Adrenal gland (tissue), 12 donors: ENCODE results near the gene HAGH. TPM values are rescaled to one million over a fixed set of nuclear protein-coding genes. Genes with fewer than 3 reads are reported as not detected.

Experiments
- DNase-seq, 7 donors: peaks; one replicate each; pipeline ENCODE4 v3.0.0-alpha.2; 2019 to 2020
- H3K27ac ChIP-seq, 5 donors: fragments of 200-600 bp; sonication (generic) in 4 of 5; 1 replicate in 3 of 5; 2 replicates in 2 of 5; pipeline versions ENCODE4 v1.5.1 to v1.8.0; 2016 to 2020; ENCODE audit warnings: mild to moderate bottlenecking in 1 of 5
- H3K27me3 ChIP-seq: fragments of 200-600 bp; 2 replicates; pipeline ENCODE4 v1.8.0; 2021
- H3K36me3 ChIP-seq, 2 donors: fragments of 200-600 bp; replicated peaks in 1 of 2; 1 replicate in 1 of 2; 2 replicates in 1 of 2; pipeline versions ENCODE4 v1.5.1 to v1.8.0; 2018 to 2022
- H3K4me1 ChIP-seq, 2 donors: fragments of 200-600 bp; replicated peaks in 1 of 2; 1 replicate in 1 of 2; 2 replicates in 1 of 2; pipeline versions ENCODE4 v1.5.1 to v1.8.0; 2018 to 2021
- H3K4me3 ChIP-seq, 4 donors: fragments of 200-600 bp; sonication (generic) in 3 of 4; one replicate each; pipeline ENCODE4 v1.5.1; 2016 to 2018
- H3K9me3 ChIP-seq, 3 donors: fragments of 200-600 bp; sonication (generic) in 1 of 3; replicated peaks in 1 of 3; 1 replicate in 2 of 3; 2 replicates in 1 of 3; pipeline versions ENCODE4 v1.5.1 to v1.8.0; 2016 to 2021
- POLR2A ChIP-seq, 2 donors: fragments of 450-650 bp; IDR thresholded peaks; one replicate each; pipeline ENCODE4 v1.6.1; 2017; ENCODE audit warnings: antibody characterized with exemption in 2 of 2, mild to moderate bottlenecking in 2 of 2, moderate library complexity in 1 of 2
- WGBS, 4 donors: extraction: QIAGEN DNeasy Blood & Tissue Kit in 2 of 4; methylation state at CpG; one replicate each; pipeline versions ENCODE4 v1.1.5 to v1.1.7; 2013 to 2017; 5-methylcytosine and 5-hydroxymethylcytosine counted together
- intact Hi-C, 2 donors: fragments of 100-400 bp; cut with DNase I; formaldehyde crosslinking; loops; one replicate each; pipeline versions ENCODE4 v1.14.1 to v1.15.0; 2022 to 2023
- polyA plus RNA-seq, 3 donors: library from polyadenylated mRNA; stranded (reverse); fragments of 200-250 nt in 2 of 3; fragments of 350-450 nt in 1 of 3; fragmentation: Illumina TruSeq in 1 of 3; extraction: RNeasy Lipid Tissue Mini Kit (QIAGEN cat#74804) in 1 of 3; gene quantifications; one replicate each; pipeline ENCODE4 v1.2.3, GENCODE V29; 2013 to 2014
- total RNA-seq, 9 donors: library from RNA; depleted of rRNA in 4 of 9; stranded (reverse); fragments of >200 nt in 4 of 9; fragments of 120-200 nt in 1 of 9; fragmentation: NEBNext Ultra II Directional in 1 of 9; extraction: Animal tissue kit (Norgen Biotek cat#: 25700) in 1 of 9; gene quantifications; one replicate each; pipeline versions ENCODE4 v1.1.0 to v1.2.4, GENCODE V29; 2013 to 2023
- TF ChIP-seq, protein P1 (sequence below), 6 experiments: fragments of 450-650 bp in 4 of 6; fragments of 200-600 bp in 2 of 6; sonication (generic) in 1 of 6; IDR thresholded peaks; 1 replicate in 5 of 6; 2 replicates in 1 of 6; pipeline versions ENCODE4 v1.5.1 to v1.8.0; 2016 to 2021; ENCODE audit warnings: antibody characterized with exemption in 6 of 6, mild to moderate bottlenecking in 2 of 6, moderate library complexity in 1 of 6
- donor health status: healthy with polysubstance abuse.
- donor health status: Bipolar disorder and iron deficiency.
- donor health status: DM: yes; HTN: yes; CAD: no.
- donor health status: DM: no; HTN: no; CAD: no.
- donor health status: DM: no; HTN: no; CAD: no.
- donor health status: DM: yes; HTN: yes; CAD: no.

Gene HAGH
- total and polyA plus RNA-seq, 12 donors: 75.3 to 318 (median 170) TPM

DNA sequence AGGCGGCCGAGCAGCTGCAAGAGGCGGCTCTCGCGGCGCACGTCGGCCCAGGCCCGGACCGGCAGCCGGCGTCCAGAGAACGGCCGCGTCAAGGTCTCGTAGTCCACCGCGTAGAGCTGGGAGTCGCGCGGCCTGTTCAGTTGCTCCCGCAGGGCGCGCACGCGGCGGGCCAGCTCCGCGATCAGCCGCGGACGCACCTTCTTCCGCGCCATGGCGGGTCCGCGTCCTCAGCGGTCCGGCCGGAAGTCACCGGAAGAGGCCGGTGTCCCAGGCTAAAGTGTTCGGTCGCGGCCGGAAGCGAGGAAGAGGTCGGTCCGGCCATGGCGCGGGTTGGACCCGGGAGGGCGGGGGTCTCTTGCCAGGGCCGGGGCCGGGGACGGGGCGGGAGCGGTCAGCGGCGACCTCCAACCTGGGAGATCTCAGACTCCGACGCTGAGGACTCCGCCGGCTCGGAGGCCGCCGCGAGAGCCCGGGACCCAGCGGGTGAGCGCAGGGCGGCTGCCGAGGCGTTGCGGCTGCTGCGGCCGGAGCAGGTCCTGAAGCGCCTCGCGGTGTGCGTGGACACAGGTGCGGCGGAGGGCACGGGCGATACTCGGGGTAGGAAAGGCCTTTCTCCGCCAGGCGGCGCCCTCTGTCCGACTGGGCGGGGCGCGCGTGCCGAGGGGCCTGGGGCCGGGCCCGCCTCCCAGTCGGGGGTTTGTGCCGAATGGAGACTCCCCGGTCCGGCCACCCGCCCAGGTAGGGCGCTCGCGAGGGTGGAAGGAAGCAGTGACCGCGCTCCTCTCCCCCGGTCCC is 53.5 kb downstream of the HAGH start, which contains the start of gene MRPS34:
Gene MRPS34 (minus strand): TSS at position 227 of the 795 bp plus-strand sequence. CDS start 15 bp downstream, at position 212.
- Histone ChIP-seq H3K4me3 (peak within 1 kb of the TSS; percentile 11 to 99 (median 64)), H3K27me3 (no peaks in the 10 kb centered on the region), H3K4me1 (peaks cover 26 to 36% of the 10 kb centered on the region in 2 donors), H3K9me3 (no peaks in the 10 kb centered on the region), H3K27ac (peak within 1 kb of the TSS; percentile 79 to 93 (median 91)), H3K36me3 (peaks cover 0 to 40% of the 10 kb centered on the region in 2 donors)
- intact Hi-C loops: loop anchor here in 1 of 2 donors (5.0 kb wide), 1 partner anchor 54 kb away; the partner anchor contains the start of genes FAHD1 and HAGH
- TF ChIP-seq, protein P1, sequence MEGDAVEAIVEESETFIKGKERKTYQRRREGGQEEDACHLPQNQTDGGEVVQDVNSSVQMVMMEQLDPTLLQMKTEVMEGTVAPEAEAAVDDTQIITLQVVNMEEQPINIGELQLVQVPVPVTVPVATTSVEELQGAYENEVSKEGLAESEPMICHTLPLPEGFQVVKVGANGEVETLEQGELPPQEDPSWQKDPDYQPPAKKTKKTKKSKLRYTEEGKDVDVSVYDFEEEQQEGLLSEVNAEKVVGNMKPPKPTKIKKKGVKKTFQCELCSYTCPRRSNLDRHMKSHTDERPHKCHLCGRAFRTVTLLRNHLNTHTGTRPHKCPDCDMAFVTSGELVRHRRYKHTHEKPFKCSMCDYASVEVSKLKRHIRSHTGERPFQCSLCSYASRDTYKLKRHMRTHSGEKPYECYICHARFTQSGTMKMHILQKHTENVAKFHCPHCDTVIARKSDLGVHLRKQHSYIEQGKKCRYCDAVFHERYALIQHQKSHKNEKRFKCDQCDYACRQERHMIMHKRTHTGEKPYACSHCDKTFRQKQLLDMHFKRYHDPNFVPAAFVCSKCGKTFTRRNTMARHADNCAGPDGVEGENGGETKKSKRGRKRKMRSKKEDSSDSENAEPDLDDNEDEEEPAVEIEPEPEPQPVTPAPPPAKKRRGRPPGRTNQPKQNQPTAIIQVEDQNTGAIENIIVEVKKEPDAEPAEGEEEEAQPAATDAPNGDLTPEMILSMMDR (IDR thresholded peaks at IDR 0.05): peak; percentile 53 to 86 (median 72)
- TF ChIP-seq POLR2A (IDR thresholded peaks at IDR 0.05): peak; percentile 56
- peak; percentile 80 to 89 (median 84) for DNase-seq
- WGBS, 4 donors: 0 to 1% (median 0%) methylated on average over 13 to 108 of the region's 108 CpGs; no CpG with 5 or more reads in 1 of the 4 donors

DNA sequence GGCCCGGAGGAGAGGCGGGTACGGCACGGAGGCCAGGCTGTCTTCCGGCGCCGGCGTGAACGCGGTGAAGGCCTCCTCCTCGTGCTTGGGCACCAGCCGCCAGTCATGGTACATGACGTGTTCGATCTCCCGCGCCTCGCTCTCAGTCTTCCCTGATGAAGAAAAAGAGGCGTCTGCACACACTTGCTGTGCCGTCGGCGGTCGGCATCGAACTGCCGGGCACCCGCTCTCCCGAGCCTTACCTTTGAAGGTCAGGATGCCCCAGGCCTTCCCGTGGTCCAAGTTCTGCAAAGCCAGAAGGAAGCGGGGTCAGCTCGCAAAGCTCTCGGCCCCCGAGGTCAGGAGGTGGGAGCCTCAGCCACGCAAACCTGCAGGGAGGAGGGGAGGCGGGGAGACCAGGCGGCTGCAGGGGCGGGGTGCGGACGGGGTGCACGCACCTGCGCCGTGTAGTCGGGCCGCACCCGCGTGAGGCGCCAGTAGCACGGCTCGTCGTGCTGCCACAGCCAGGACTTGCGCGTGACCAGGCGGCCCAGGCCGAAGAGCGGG is 54.2 kb downstream of the HAGH start, which contains the start of gene EME2:
Gene EME2 (plus strand): TSS at position 449 of the 546 bp plus-strand sequence. CDS start 418 bp downstream, outside the sequence.
- Histone ChIP-seq H3K4me1 (peaks cover 26 to 36% of the 10 kb centered on the region in 2 donors), H3K27ac (peak within 1 kb of the TSS; percentile 79 to 93 (median 91)), H3K4me3 (peak within 1 kb of the TSS; percentile 11 to 99 (median 64)), H3K36me3 (peaks cover 0 to 40% of the 10 kb centered on the region in 2 donors), H3K9me3 (no peaks in the 10 kb centered on the region), H3K27me3 (no peaks in the 10 kb centered on the region)
- TF ChIP-seq, protein P1 (IDR thresholded peaks at IDR 0.05): no peak
- no peak for TF ChIP-seq POLR2A (IDR thresholded peaks at IDR 0.05)
- intact Hi-C loops: loop anchor here in 1 of 2 donors (5.0 kb wide), 1 partner anchor 55 kb away; the partner anchor contains the start of genes FAHD1 and HAGH
- DNase-seq: peak in 4 of 7 donors; percentile 44 to 70 (median 59)
- 0 to 3% (median 1%) methylated on average over 12 to 53 of the region's 53 CpGs for WGBS, 4 donors

DNA sequence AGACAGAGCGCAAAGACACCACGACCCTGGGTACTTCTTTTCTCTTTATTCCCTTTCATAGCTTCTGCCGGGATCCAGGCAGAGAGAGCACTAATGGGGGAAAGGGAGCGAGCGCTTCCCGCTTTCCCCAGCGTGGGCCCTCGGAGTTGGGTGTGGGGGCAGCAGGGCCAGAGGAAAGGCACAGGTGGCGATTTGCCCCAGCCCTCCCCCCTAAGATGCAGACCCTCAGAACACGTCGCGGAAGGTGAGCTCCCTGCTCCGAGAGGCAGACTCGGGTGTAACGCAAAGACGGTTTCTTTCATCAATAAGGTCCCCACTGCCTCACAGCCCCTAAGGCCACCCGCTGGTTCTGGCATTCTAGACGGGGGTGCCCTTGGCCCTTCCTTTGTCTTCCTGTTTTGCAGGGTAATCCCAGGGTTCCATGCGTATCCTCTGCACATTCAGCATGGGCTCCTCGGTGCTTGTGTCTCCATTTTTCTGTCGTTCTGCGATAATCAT is 54.7 kb downstream of the HAGH start:
- DNase-seq: no peak
- TF ChIP-seq, protein P1 (IDR thresholded peaks at IDR 0.05): no peak
- no peak for TF ChIP-seq POLR2A (IDR thresholded peaks at IDR 0.05)
- WGBS, 4 donors: 7 to 11% (median 9%) methylated on average over 15 to 22 of the region's 22 CpGs
- Histone ChIP-seq H3K4me3 (peak overlapping the region in 2 of 4 donors; percentile 91 to 99), H3K27ac (peak overlapping the region in 4 of 5 donors; percentile 87 to 93 (median 92)), H3K4me1 (peaks cover 26 to 36% of the 10 kb centered on the region in 2 donors), H3K9me3 (no peaks in the 10 kb centered on the region), H3K36me3 (peaks cover 0 to 40% of the 10 kb centered on the region in 2 donors), H3K27me3 (no peaks in the 10 kb centered on the region)
- intact Hi-C loops: loop anchor here in 1 of 2 donors (5.0 kb wide), 1 partner anchor 55 kb away; the partner anchor contains the start of genes FAHD1 and HAGH
